Measurements from ENCODE around the gene PCDHA4.
"Not testable (repeated sequence)": the region's sequence is repeated elsewhere in the genome, so short reads cannot be mapped to it uniquely, and the experiment has no call there.

Gene PCDHA4

GRCh38 chr5:140806834-140807775 lies at the start of gene PCDHA4:
TSS of gene PCDHA4 (plus strand) at chr5:140807068.
- peak; percentile 2 for DNase-seq

- DNase-seq: no peak
Observed at GRCh38 chr5:140764177-140764973, 42.5 kb upstream of the PCDHA4 start.

DNA sequence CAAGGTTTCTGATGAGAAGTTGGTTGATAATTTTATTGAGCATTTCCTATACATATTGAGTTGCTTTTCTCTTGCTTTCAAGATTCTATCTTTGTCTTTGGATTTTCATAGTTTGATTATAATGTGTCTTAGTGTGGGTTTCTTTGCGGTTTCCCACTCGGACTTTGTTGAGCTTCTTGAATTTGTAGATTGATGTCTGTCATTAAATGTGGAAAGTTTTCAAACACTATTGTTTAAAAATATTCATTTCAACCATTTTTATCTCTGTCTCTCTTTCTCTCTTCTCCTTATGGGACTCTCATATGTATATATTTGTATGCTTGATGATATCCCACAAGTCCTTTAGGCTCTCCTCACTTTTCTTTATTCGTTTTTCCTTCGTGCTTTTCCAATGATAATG lies 39.4 kb upstream of the PCDHA4 start:
- DNase-seq: no peak

DNA sequence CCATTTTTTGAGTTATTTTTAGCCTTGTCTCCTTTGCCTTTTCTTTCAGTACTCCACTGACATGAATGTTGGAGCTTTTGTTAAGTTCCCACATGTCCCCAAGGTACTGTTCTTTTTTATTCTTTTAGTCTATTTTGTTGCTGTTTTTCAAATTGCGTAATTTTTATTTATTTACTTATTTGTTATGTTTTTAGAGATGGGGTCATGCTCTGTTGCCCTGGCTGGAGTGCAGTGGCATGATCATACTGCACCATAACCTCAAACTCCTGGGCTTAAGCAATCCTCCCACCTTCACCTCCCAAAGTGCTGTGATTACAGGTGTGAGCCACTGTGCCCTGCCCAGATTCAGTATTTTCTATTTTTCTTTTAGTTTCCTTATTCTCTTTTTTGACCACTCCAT lies 26.4 kb upstream of the PCDHA4 start:
- no peak for DNase-seq

- no peak for DNase-seq
Observed at GRCh38 chr5:140785905-140786686, 20.8 kb upstream of the PCDHA4 start, which contains the start of gene PCDHA1. TSS of gene PCDHA1 (plus strand) at chr5:140786140.

GRCh38 chr5:140787422-140787821 lies 19.4 kb upstream of the PCDHA4 start:
- DNase-seq: not testable (repeated sequence)

- not testable (repeated sequence) for DNase-seq
Observed at GRCh38 chr5:140787849-140788504, 18.9 kb upstream of the PCDHA4 start.

GRCh38 chr5:140791089-140791488 lies 15.8 kb upstream of the PCDHA4 start:
- DNase-seq: no peak

DNA sequence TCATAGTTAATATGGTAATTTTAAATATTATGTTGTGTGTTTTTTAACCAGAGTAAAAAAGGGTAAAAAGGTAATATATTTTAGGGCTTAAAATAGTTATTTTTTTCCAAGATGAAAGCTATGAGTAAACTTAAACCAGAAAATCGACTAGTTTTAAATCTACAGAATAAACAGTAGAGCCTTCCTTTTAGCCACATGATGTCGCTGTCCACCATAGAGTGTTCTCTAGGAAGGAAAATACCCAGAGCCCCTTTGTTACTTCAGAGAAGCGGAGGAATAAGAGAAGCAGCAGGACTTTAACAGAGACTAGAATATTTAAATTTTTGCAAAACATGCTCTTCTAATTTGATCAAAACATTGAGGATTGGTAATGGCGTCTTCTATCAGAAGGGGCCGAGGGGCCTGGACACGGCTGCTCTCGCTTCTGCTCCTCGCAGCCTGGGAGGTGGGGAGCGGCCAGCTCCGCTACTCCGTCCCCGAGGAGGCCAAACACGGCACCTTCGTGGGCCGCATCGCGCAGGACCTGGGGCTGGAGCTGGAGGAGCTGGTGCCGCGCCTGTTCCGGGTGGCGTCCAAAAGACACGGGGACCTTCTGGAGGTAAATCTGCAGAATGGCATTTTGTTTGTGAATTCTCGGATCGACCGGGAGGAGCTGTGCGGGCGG lies 12.1 kb upstream of the PCDHA4 start, which contains the start of gene PCDHA2:
Gene PCDHA2, plus strand, starts transcription at position 258 of the 664 bp plus-strand sequence.
- DNase-seq: no peak

DNA sequence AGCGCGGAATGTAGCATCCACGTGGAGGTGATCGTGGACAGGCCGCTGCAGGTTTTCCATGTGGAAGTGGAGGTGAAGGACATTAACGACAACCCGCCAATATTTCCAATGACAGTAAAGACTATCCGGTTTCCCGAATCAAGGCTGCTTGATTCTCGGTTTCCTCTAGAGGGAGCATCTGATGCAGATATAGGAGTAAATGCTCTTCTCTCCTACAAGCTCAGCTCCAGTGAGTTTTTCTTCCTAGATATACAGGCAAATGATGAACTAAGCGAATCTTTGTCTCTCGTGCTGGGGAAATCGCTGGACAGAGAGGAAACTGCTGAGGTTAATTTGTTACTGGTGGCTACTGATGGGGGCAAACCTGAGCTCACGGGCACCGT lies 11.6 kb upstream of the PCDHA4 start:
- no peak for DNase-seq

- DNase-seq: not testable (repeated sequence)
Observed at GRCh38 chr5:140796072-140796717, 10.7 kb upstream of the PCDHA4 start.

DNA sequence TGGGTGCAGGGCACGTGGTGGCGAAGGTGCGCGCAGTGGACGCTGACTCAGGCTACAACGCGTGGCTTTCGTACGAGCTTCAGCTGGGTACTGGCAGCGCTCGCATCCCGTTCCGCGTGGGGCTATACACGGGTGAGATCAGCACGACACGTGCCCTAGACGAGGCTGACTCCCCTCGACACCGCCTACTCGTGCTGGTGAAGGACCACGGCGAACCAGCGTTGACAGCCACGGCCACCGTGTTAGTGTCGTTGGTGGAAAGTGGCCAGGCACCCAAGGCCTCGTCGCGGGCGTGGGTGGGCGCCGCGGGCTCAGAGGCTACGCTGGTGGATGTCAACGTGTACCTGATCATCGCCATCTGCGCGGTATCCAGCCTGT lies 10.2 kb upstream of the PCDHA4 start:
- DNase-seq: no peak

DNA sequence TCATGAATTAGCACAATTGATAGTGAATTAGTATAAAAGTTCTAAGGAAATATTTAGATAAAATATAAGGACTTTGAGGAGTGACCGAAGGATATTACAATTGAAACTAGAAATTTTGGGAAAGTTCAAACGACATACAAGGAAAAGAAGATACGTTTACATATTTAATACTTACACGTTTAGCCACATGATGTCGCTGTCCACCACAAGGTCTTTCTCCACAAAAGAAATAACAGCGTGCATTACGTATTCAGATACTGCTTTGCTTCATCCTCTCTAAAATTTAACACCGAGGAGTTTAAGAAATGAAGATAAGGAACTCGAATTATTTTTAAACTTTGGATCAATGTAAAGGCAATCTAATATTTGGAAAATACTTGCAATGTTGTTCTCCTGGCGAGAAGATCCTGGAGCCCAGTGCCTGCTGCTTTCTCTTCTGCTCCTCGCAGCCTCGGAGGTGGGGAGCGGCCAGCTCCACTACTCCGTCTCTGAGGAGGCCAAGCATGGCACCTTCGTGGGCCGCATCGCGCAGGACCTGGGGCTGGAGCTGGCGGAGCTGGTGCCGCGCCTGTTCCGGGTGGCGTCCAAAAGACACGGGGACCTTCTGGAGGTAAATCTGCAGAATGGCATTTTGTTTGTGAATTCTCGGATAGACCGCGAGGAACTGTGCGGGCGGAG lies 5.9 kb upstream of the PCDHA4 start, which contains the start of gene PCDHA3:
Gene PCDHA3, plus strand, starts transcription at position 242 of the 678 bp plus-strand sequence.
- no peak for DNase-seq

- DNase-seq: no peak
Observed at GRCh38 chr5:140801494-140801841, 5.4 kb upstream of the PCDHA4 start.

- not testable (repeated sequence) for DNase-seq
Observed at GRCh38 chr5:140802381-140802780, 4.5 kb upstream of the PCDHA4 start.

DNA sequence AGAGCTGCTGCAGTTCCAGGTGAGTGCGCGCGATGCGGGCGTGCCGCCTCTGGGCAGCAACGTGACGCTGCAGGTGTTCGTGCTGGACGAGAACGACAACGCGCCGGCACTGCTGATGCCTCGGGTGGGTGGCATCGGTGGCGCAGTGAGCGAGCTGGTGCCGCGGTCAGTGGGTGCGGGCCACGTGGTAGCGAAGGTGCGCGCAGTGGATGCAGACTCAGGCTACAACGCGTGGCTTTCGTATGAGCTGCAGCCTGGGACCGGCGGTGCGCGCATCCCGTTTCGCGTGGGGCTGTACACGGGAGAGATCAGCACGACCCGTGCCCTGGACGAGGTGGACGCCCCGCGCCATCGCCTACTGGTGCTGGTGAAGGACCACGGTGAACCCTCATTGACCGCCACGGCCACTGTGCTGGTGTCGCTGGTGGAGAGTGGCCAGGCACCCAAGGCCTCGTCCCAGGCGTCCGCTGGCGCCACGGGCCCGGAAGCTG lies 4.0 kb upstream of the PCDHA4 start:
- DNase-seq: no peak

DNA sequence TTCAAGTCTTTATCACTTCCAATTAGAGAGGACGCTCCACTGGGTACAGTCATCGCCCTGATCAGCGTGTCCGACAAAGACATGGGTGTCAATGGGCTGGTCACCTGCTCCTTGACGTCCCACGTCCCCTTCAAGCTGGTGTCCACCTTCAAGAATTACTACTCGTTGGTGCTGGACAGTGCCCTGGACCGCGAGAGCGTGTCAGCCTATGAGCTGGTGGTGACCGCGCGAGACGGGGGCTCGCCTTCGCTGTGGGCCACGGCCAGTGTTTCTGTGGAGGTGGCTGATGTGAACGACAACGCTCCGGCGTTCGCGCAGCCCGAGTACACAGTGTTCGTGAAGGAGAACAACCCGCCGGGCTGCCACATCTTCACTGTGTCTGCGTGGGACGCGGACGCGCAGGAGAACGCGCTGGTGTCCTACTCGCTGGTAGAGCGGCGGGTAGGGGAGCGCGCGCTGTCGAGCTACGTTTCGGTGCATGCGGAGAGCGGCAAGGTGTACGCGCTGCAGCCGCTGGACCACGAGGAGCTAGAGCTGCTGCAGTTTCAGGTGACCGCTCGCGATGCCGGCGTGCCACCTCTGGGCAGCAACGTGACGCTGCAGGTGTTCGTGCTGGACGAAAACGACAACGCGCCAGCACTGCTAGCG lies 1.5 kb downstream of the PCDHA4 start:
- DNase-seq: not testable (repeated sequence)

DNA sequence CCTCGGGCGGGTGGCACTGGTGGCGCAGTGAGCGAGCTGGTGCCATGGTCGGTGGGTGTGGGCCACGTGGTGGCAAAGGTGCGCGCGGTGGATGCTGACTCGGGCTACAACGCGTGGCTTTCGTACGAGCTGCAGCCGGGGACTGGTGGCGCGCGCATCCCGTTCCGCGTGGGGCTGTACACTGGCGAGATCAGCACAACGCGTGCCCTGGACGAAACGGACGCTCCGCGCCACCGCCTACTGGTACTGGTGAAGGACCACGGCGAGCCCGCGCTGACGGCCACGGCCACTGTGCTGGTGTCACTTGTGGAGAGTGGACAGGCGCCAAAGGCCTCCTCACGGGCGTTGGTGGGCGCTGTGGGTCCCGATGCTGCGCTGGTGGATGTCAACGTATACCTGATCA lies 2.0 kb downstream of the PCDHA4 start:
- DNase-seq: no peak

- DNase-seq: no peak
Observed at GRCh38 chr5:140821375-140822280, 14.8 kb downstream of the PCDHA4 start, which contains the start of gene PCDHA5. TSS of gene PCDHA5 (plus strand) at chr5:140821613.
